Astrocyte (in vitro differentiated cells and primary cell): Measurements from ENCODE around the gene RPL28. TPM values are rescaled to one million over a fixed set of nuclear protein-coding genes. Genes with fewer than 3 reads are reported as not detected.

ENCODE experiments used
- DNase-seq: peaks from one replicate; pipeline ENCODE4 v3.0.0-alpha.2; 2010; ENCODE audit warnings: low read depth
- FAIRE-seq: peaks from 2 replicates; lab custom pipeline; 2011; peaks lifted over from hg19 to GRCh38; lab: Jason Lieb, UNC
- H2AFZ ChIP-seq: 2 replicates; pipeline ENCODE4 v1.6.0; 2012; ENCODE audit warnings: low read depth, low read length, inconsistent platforms
- H3K27ac ChIP-seq: 2 replicates; pipeline ENCODE4 v1.5.1; 2011; ENCODE audit warnings: low read depth, low read length, inconsistent platforms
- H3K27me3 ChIP-seq: 2 replicates; pipeline ENCODE4 v1.6.0; 2011; ENCODE audit warnings: low read length, inconsistent platforms; ENCODE audit not compliant: insufficient read depth
- H3K36me3 ChIP-seq: 2 replicates; pipeline ENCODE4 v1.5.1; 2011; ENCODE audit warnings: low read length, inconsistent platforms; ENCODE audit not compliant: insufficient read depth
- H3K4me1 ChIP-seq: 2 replicates; pipeline ENCODE4 v1.5.1; 2011; ENCODE audit warnings: low read length, inconsistent platforms; ENCODE audit not compliant: insufficient read depth
- H3K4me2 ChIP-seq: 2 replicates; pipeline ENCODE4 v1.6.0; 2012; ENCODE audit warnings: low read length, inconsistent platforms
- H3K4me3 ChIP-seq: 2 replicates; pipeline ENCODE4 v1.5.1; 2011; ENCODE audit warnings: low read depth, mild to moderate bottlenecking, low read length, inconsistent platforms; ENCODE audit not compliant: insufficient read depth
- H3K79me2 ChIP-seq: 2 replicates; pipeline ENCODE4 v1.6.0; 2012; ENCODE audit warnings: mild to moderate bottlenecking, low read length, inconsistent platforms; ENCODE audit not compliant: insufficient read depth
- H3K9ac ChIP-seq: 2 replicates; pipeline ENCODE4 v1.6.0; 2012; ENCODE audit warnings: mild to moderate bottlenecking, low read length, inconsistent platforms
- H3K9me3 ChIP-seq: 2 replicates; pipeline ENCODE4 v1.5.1; 2012; ENCODE audit warnings: low read depth, mild to moderate bottlenecking, low read length, inconsistent platforms; ENCODE audit not compliant: insufficient read depth
- H4K20me1 ChIP-seq: 2 replicates; pipeline ENCODE4 v1.6.0; 2012; ENCODE audit warnings: low read length, inconsistent platforms; ENCODE audit not compliant: insufficient read depth
- H3K27ac Mint-ChIP-seq: one replicate; pipeline ENCODE4 v1.8.0; 2021; ENCODE audit warnings: mild to moderate bottlenecking, mixed read lengths; ENCODE audit not compliant: unreplicated experiment
- H3K27me3 Mint-ChIP-seq: one replicate; pipeline ENCODE4 v1.8.0; 2021; ENCODE audit warnings: low read depth, mixed read lengths; ENCODE audit not compliant: unreplicated experiment
- H3K36me3 Mint-ChIP-seq: one replicate; pipeline ENCODE4 v1.8.0; 2021; ENCODE audit warnings: low read depth, mixed read lengths; ENCODE audit not compliant: unreplicated experiment
- H3K4me1 Mint-ChIP-seq: one replicate; pipeline ENCODE4 v1.8.0; 2021; ENCODE audit warnings: low read depth, mixed read lengths; ENCODE audit not compliant: unreplicated experiment
- H3K4me3 Mint-ChIP-seq: one replicate; pipeline ENCODE4 v1.8.0; 2021; ENCODE audit warnings: mild to moderate bottlenecking, moderate library complexity, mixed read lengths; ENCODE audit not compliant: unreplicated experiment
- H3K9me3 Mint-ChIP-seq: one replicate; pipeline ENCODE4 v1.8.0; 2021; ENCODE audit warnings: mild to moderate bottlenecking, mixed read lengths; ENCODE audit not compliant: unreplicated experiment
- CTCF ChIP-seq: IDR thresholded peaks from 2 replicates; pipeline ENCODE4 v1.5.1; 2011; ENCODE audit warnings: low read depth, mild to moderate bottlenecking, inconsistent platforms, low read length, moderate library complexity; ENCODE audit not compliant: insufficient read depth
- EZH2 ChIP-seq: IDR thresholded peaks from 2 replicates; pipeline ENCODE4 v1.6.1; 2012; ENCODE audit warnings: mild to moderate bottlenecking, low read length, inconsistent platforms; ENCODE audit not compliant: insufficient read depth
- total RNA-seq: library from RNA; stranded (reverse); gene quantifications from 2 replicates; pipeline ENCODE4 v1.2.1, GENCODE V29; 2021

RPL28 gene
- total RNA-seq, 1 donor from 2014 or later: 2,072 TPM

DNA sequence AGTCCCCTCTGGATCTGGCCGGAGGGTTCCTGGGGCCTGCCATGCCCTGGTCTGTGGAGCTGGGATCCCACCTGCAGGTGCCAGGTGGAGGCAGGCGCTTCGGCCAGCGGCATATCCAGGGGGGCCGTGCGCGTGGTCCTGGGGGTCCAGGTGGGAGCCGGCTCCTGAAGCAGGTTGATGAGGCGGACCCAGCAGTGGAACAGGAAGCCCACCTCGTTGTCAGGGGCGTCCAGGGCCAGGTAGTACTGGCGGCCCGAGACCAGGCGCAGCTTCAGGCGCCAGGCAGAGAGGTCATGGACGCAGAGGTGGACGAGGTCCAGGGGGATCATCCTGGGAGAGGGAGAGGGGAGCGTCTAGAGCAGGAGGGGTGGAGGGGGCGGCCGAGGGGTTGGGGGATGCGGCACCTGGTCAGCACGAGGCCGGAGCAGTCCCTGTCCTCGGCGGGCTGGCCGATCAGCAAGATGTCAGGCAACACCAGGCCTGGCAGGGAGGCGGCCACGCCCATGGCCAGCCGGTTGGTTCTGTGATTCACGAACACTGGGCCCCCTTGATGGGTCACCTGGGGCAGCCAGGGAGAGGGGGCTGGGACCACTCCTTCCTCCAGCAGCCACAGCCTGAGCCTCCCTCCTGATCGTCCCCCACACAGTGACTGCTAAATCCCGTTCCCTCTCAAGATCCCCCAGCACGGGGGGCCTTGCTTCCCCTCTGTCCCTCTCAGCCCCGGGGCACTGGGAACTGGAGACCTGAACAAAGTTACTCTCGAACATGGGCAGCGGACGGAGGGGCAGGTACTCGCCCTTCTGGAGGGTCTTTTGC lies 23.4 kb upstream of the RPL28 start:
- DNase-seq (no peak), FAIRE-seq (no peak)
- TF ChIP-seq EZH2: no peak
- TF ChIP-seq CTCF: no peak
- no peak overlapping the region for H3K4me2 ChIP-seq
- H3K9me3 ChIP-seq: no peaks in the 10 kb centered on the region
- H3K9ac ChIP-seq: no peak overlapping the region
- Mint-ChIP-seq H3K27ac (no peak overlapping the region), H3K4me1 (peaks cover 11% of the 10 kb centered on the region), H3K9me3 (no peaks in the 10 kb centered on the region), H3K36me3 (peaks cover 10% of the 10 kb centered on the region), H3K4me3 (no peak overlapping the region), H3K27me3 (peaks cover 15% of the 10 kb centered on the region)
- peaks cover 22% of the 10 kb centered on the region for H4K20me1 ChIP-seq
- H3K27me3 ChIP-seq: no peaks in the 10 kb centered on the region
- H3K4me3 ChIP-seq: no peak overlapping the region
- H2AFZ ChIP-seq: no peak overlapping the region
- H3K79me2 ChIP-seq: peaks cover 6% of the 10 kb centered on the region
- H3K27ac ChIP-seq: no peak overlapping the region
- H3K36me3 ChIP-seq: peaks cover 11% of the 10 kb centered on the region
- no peaks in the 10 kb centered on the region for H3K4me1 ChIP-seq

- TF ChIP-seq CTCF (no peak), EZH2 (no peak)
- H3K4me3 Mint-ChIP-seq: peak within 1 kb of the TSS; percentile 68
- H2AFZ ChIP-seq: no peak within 1 kb of the TSS
Measured at GRCh38 chr19:55362990-55363716, 22.6 kb upstream of the RPL28 start, which contains the start of gene GARIN5B. TSS of gene GARIN5B (minus strand) at chr19:55363260. CDS start at chr19:55363066, 194 bp downstream.

More at GRCh38 chr19:55362990-55363716, 22.6 kb upstream of the RPL28 start, which contains the start of gene GARIN5B:
- no peak within 1 kb of the TSS for H3K27ac ChIP-seq
- H3K4me1 Mint-ChIP-seq: peaks cover 14% of the 10 kb centered on the region
- H3K4me3 ChIP-seq: no peak within 1 kb of the TSS
- H3K4me2 ChIP-seq: no peak within 1 kb of the TSS
- H3K9ac ChIP-seq: no peak within 1 kb of the TSS
- no peaks in the 10 kb centered on the region for H3K4me1 ChIP-seq
- H3K79me2 ChIP-seq: peaks cover 12% of the 10 kb centered on the region
- FAIRE-seq (no peak), DNase-seq (no peak)
- H3K36me3 ChIP-seq: peaks cover 14% of the 10 kb centered on the region
- peaks cover 12% of the 10 kb centered on the region for H3K36me3 Mint-ChIP-seq
- H3K9me3 ChIP-seq: no peaks in the 10 kb centered on the region
- H3K9me3 Mint-ChIP-seq: no peaks in the 10 kb centered on the region
- no peaks in the 10 kb centered on the region for H3K27me3 ChIP-seq
- H4K20me1 ChIP-seq: peaks cover 27% of the 10 kb centered on the region
- peaks cover 8% of the 10 kb centered on the region for H3K27me3 Mint-ChIP-seq
- peak within 1 kb of the TSS; percentile 86 for H3K27ac Mint-ChIP-seq
